Measurements from ENCODE around the gene PTPRC.
"Not testable (repeated sequence)": the region's sequence is repeated elsewhere in the genome, so short reads cannot be mapped to it uniquely, and the experiment has no call there.

PTPRC gene, protein sequence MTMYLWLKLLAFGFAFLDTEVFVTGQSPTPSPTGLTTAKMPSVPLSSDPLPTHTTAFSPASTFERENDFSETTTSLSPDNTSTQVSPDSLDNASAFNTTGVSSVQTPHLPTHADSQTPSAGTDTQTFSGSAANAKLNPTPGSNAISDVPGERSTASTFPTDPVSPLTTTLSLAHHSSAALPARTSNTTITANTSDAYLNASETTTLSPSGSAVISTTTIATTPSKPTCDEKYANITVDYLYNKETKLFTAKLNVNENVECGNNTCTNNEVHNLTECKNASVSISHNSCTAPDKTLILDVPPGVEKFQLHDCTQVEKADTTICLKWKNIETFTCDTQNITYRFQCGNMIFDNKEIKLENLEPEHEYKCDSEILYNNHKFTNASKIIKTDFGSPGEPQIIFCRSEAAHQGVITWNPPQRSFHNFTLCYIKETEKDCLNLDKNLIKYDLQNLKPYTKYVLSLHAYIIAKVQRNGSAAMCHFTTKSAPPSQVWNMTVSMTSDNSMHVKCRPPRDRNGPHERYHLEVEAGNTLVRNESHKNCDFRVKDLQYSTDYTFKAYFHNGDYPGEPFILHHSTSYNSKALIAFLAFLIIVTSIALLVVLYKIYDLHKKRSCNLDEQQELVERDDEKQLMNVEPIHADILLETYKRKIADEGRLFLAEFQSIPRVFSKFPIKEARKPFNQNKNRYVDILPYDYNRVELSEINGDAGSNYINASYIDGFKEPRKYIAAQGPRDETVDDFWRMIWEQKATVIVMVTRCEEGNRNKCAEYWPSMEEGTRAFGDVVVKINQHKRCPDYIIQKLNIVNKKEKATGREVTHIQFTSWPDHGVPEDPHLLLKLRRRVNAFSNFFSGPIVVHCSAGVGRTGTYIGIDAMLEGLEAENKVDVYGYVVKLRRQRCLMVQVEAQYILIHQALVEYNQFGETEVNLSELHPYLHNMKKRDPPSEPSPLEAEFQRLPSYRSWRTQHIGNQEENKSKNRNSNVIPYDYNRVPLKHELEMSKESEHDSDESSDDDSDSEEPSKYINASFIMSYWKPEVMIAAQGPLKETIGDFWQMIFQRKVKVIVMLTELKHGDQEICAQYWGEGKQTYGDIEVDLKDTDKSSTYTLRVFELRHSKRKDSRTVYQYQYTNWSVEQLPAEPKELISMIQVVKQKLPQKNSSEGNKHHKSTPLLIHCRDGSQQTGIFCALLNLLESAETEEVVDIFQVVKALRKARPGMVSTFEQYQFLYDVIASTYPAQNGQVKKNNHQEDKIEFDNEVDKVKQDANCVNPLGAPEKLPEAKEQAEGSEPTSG (N-terminal part only)

DNA sequence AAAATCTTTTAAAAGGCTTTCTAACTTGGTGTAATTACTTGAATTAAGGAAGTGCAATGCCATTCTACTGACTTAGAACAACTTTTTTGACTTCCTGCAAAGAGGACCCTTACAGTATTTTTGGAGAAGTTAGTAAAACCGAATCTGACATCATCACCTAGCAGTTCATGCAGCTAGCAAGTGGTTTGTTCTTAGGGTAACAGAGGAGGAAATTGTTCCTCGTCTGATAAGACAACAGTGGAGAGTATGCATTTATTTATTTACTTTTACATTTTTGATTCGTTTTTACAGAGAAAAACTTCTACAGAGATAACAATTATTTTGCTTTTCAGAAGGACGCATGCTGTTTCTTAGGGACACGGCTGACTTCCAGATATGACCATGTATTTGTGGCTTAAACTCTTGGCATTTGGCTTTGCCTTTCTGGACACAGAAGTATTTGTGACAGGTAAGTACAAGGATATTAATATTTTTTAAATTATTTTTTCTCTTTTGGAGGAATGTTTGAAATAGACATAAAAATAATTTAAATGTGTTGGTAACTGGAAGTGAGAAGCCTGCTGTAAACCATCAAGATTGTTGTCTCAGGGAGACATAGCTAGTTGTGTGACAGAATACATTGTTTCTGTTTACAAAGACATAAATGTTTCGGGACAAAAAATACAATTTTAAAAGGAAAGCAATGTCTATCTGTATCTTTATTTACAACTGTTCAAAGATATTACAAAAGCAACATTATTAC lies at the start of gene PTPRC:
PTPRC (plus strand) TSS at position 147 of the 742 bp plus-strand sequence; CDS start at position 376, 229 bp downstream.
- peak; percentile 83 for DNase-seq

- no peak for DNase-seq
Observed at GRCh38 chr1:198590454-198590853, 48.4 kb upstream of the PTPRC start.

DNA sequence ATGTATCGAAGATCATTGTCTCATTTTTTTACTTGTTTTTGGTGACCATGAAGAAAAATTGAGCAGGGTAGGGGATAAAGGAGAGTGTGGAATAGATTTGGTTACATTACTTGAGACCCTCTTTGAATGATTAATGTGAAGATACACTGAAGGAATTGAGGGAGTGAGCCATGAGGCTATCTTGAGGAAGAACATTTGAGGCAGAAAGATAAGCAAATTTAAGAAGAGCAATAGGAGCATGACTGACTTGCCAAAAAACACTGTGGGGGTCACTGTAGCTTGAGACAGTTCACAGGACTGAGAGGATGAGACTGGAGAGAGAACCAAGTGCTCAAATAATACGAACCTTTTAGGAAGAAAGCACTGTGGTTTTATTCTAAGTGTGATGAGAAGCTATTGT lies 43.1 kb upstream of the PTPRC start:
- no peak for DNase-seq

GRCh38 chr1:198597690-198598430 lies 41.0 kb upstream of the PTPRC start:
- peak; percentile 41 for DNase-seq

DNA sequence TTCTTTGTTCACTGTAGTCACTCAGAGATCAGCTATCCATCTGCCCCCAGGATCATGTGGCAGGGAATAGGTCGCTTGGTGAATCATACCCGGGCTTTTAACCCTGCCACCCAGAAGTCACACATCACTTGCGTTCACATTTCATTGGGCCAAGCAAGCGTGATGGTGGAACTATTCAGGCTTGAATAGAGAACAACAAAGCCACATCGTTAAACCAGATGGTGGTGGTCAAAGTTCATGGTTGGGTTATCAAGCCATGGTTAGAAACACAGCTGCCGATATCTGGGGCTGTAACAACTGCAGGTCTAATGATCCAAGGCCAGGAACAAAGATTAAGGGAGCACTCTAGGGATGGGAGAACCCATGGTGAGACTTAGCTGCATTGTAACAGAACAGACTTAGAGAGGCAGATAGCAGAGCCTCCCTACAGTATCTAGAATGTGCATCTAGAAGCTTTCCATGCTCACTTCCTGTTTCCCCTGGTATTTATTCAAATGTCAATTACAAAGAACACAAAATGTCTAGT lies 40.0 kb upstream of the PTPRC start:
- no peak for DNase-seq

- DNase-seq, result no peak
Observed at GRCh38 chr1:198599749-198600148, 39.1 kb upstream of the PTPRC start.

- no peak for DNase-seq
Observed at GRCh38 chr1:198600906-198601305, 37.9 kb upstream of the PTPRC start.

DNA sequence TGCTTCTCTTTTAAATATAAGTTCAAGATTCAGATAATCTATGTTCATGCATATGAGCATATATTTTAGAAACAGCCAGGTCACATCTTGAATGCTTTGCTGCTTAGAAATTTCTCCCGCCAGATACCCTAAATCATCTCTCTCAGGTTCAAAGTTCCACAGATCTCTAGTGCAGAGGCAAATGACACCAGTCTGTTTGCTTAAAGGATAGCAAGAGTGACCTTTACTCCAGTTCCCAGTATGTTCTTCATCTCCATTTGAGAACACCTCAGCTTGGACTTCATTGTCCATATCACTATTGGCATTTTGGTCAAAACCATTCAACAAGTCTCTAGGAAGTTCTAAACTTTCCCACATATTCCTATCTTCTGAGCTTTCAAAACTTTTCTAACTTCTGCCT lies 37.5 kb upstream of the PTPRC start:
- not testable (repeated sequence) for DNase-seq

GRCh38 chr1:198601936-198602889 lies 36.6 kb upstream of the PTPRC start:
- no peak for DNase-seq

- no peak for DNase-seq
Observed at GRCh38 chr1:198604975-198605374, 33.9 kb upstream of the PTPRC start.

- no peak for DNase-seq
Observed at GRCh38 chr1:198605406-198605805, 33.4 kb upstream of the PTPRC start.

- DNase-seq, result no peak
Observed at GRCh38 chr1:198606020-198606438, 32.8 kb upstream of the PTPRC start.

- no peak for DNase-seq
Observed at GRCh38 chr1:198607714-198608113, 31.1 kb upstream of the PTPRC start.

DNA sequence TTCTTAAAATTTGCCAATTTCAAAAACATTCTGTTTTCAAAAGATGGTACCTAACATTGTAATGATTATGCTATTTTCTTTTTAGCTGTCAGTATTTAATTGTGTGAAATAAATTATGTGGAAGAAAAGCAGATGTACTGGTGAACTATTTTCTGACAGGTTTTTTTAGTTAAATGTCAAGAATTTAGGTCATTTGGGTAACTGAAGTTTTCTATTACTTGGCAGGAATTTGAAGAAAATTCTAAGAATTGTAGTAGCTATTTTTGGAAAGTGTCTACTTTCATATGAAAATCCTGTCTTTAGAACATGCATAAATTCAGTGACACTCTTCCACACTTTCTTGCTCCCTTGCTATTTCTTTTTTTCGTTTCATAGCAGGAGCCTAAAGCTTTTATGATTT lies 28.5 kb upstream of the PTPRC start:
- no peak for DNase-seq

DNA sequence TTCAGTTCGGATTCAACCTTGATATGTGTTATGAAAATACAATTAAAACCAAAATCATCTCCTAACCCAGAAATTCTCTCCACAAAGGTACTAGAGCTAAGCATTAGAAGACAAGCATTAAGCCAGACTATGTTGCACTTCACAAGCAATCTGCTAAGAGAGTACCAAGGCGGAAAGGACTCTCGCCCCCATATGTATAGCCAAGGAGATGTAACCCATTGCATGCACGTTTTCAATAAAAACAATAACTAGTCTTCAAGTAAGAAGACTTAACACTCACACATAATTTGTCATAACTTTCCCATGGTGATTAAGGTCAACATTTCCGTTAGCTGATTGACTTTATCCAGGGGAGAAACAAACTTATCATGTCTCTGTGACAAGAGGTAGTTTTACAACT lies 27.6 kb upstream of the PTPRC start:
- no peak for DNase-seq

DNA sequence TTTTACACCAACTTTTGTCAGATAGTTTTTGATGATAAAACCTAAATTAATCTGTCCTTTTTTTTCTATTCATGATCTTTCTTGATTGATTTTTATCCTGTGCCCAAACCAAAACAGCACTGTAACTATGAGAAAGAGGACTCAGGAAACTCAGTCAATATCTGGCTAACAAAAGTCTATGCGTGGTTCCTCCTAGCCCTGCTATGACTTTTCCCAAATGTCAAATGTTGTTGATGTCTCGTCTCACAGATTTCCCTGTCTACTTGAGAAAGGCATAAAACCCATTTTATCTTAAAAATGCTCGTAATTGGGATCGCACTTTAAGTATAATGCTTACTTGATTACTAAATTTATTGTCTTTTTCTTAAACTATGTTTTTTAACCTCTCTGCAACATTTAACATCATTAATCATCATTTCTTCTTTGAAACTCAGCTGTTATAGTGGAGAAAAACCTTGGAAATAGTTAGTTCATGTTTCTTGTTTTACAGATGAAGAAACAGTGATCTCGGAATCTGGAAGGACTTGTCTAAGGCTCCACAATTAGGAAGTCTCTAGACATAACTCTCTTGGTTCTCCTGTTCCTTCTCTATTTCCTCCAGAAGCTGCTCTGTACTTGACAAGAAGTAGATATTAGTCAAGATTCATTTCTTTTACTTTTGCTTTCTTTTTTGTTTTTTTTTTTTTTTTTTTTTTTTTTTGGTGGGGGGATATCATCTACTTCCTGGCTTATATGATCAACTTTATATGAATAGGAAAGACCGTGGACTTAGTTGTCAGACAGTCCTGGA lies 26.2 kb upstream of the PTPRC start:
- DNase-seq, result peak; percentile 48

- DNase-seq, result no peak
Observed at GRCh38 chr1:198617406-198617805, 21.4 kb upstream of the PTPRC start.

GRCh38 chr1:198619375-198620140 lies 19.3 kb upstream of the PTPRC start:
- peak; percentile 36 for DNase-seq

Measured in CD4-positive, alpha-beta T cell treated with Interleukin-10 for 1 hour (primary cell).